ENCODE results near the gene INPP1.

The INPP1 gene

GRCh38 chr2:190323406-190323805 lies 20.0 kb upstream of the INPP1 start:
- no peak for TF ChIP-seq SIN3A (IDR thresholded peaks at IDR 0.05; ENCODE audit: borderline replicate concordance, insufficient read depth, low read length)
- no peak for TF ChIP-seq REST (IDR thresholded peaks at IDR 0.05; ENCODE audit: insufficient read depth in 1 of 2, low read depth in 2 of 2, low read length in 2 of 2)
- TF ChIP-seq FOXP2 (optimal IDR thresholded peaks at IDR 0.05; ENCODE audit: borderline replicate concordance, extremely low read depth, extremely low read length, insufficient read depth) = no peak
- TF ChIP-seq TAF1 (IDR thresholded peaks at IDR 0.05; ENCODE audit: borderline replicate concordance, insufficient read depth, low read length) = no peak
- TF ChIP-seq POLR2AphosphoS5 (IDR thresholded peaks at IDR 0.05; ENCODE audit: low read depth, low read length) = no peak

- TF ChIP-seq FOXP2 (optimal IDR thresholded peaks at IDR 0.05; ENCODE audit: borderline replicate concordance, extremely low read depth, extremely low read length, insufficient read depth) (no peak), SIN3A (IDR thresholded peaks at IDR 0.05; ENCODE audit: borderline replicate concordance, insufficient read depth, low read length) (no peak), TAF1 (IDR thresholded peaks at IDR 0.05; ENCODE audit: borderline replicate concordance, insufficient read depth, low read length) (no peak), POLR2AphosphoS5 (IDR thresholded peaks at IDR 0.05; ENCODE audit: low read depth, low read length) (no peak), REST (IDR thresholded peaks at IDR 0.05; ENCODE audit: insufficient read depth in 1 of 2, low read depth in 2 of 2, low read length in 2 of 2) (no peak)
These were observed 17.8 kb upstream of the INPP1 start for GRCh38 chr2:190325588-190325987.

GRCh38 chr2:190327867-190328572 lies 15.4 kb upstream of the INPP1 start:
- TF ChIP-seq TAF1 (IDR thresholded peaks at IDR 0.05; ENCODE audit: borderline replicate concordance, insufficient read depth, low read length) (no peak), POLR2AphosphoS5 (IDR thresholded peaks at IDR 0.05; ENCODE audit: low read depth, low read length) (no peak), REST (IDR thresholded peaks at IDR 0.05; ENCODE audit: insufficient read depth in 1 of 2, low read depth in 2 of 2, low read length in 2 of 2) (no peak), FOXP2 (optimal IDR thresholded peaks at IDR 0.05; ENCODE audit: borderline replicate concordance, extremely low read depth, extremely low read length, insufficient read depth) (no peak), SIN3A (IDR thresholded peaks at IDR 0.05; ENCODE audit: borderline replicate concordance, insufficient read depth, low read length) (no peak)

GRCh38 chr2:190328573-190329147 lies 14.7 kb upstream of the INPP1 start:
- no peak for TF ChIP-seq REST (IDR thresholded peaks at IDR 0.05; ENCODE audit: insufficient read depth in 1 of 2, low read depth in 2 of 2, low read length in 2 of 2)
- no peak for TF ChIP-seq SIN3A (IDR thresholded peaks at IDR 0.05; ENCODE audit: borderline replicate concordance, insufficient read depth, low read length)
- no peak for TF ChIP-seq TAF1 (IDR thresholded peaks at IDR 0.05; ENCODE audit: borderline replicate concordance, insufficient read depth, low read length)
- TF ChIP-seq FOXP2 (optimal IDR thresholded peaks at IDR 0.05; ENCODE audit: borderline replicate concordance, extremely low read depth, extremely low read length, insufficient read depth) = no peak
- TF ChIP-seq POLR2AphosphoS5 (IDR thresholded peaks at IDR 0.05; ENCODE audit: low read depth, low read length) = no peak
